Transverse colon (tissue), 4 donors: ENCODE measurements around the gene SYNCRIP. TPM values are rescaled to one million over a fixed set of nuclear protein-coding genes. Genes with fewer than 3 reads are reported as not detected.
"Not testable (repeated sequence)": the region's sequence is repeated elsewhere in the genome, so short reads cannot be mapped to it uniquely, and the experiment has no call there.

Experiments
- DNase-seq: peaks from one replicate; pipeline ENCODE4 v3.0.0-alpha.2; 2019
- H3K27ac ChIP-seq, 4 donors: fragments of 200-600 bp; sonication (generic); 2 replicates each; pipeline ENCODE4 v1.5.1; 2016 to 2018; ENCODE audit warnings: inconsistent platforms in 4 of 4
- H3K27me3 ChIP-seq: fragments of 200-600 bp; sonication (generic); 2 replicates; pipeline ENCODE4 v1.5.1; 2017; ENCODE audit warnings: inconsistent platforms
- H3K36me3 ChIP-seq, 4 donors: fragments of 200-600 bp; sonication (generic); 2 replicates each; pipeline ENCODE4 v1.5.1; 2017 to 2019; ENCODE audit warnings: inconsistent platforms in 4 of 4
- H3K4me1 ChIP-seq, 4 donors: fragments of 200-600 bp; sonication (generic); 2 replicates each; pipeline ENCODE4 v1.5.1; 2017 to 2020; ENCODE audit warnings: inconsistent platforms in 4 of 4
- H3K4me3 ChIP-seq, 4 donors: fragments of 200-600 bp; sonication (generic); 1 replicate in 1 of 4; 2 replicates in 3 of 4; pipeline versions ENCODE4 v1.5.1 to v1.6.1; 2017 to 2019; ENCODE audit warnings: inconsistent platforms in 4 of 4
- H3K9me3 ChIP-seq, 2 donors: fragments of 200-600 bp; sonication (generic); 2 replicates each; pipeline ENCODE4 v1.5.1; 2017 to 2019; ENCODE audit warnings: inconsistent platforms in 2 of 2
- EP300 ChIP-seq: sonication (generic); formaldehyde crosslinking; IDR thresholded peaks from one replicate; pipeline ENCODE4 v1.6.1; 2017; ENCODE audit warnings: antibody characterized with exemption, low read depth
- POLR2A ChIP-seq: fragments of 450-650 bp; IDR thresholded peaks from one replicate; pipeline ENCODE4 v1.6.1; 2016; ENCODE audit warnings: antibody characterized with exemption, mild to moderate bottlenecking, moderate library complexity
- POLR2AphosphoS5 ChIP-seq, 3 donors: sonication (generic); formaldehyde crosslinking; IDR thresholded peaks; one replicate each; pipeline ENCODE4 v1.6.1; 2016; ENCODE audit warnings: antibody characterized with exemption in 3 of 3
- WGBS, 2 donors: methylation state at CpG; one replicate each; pipeline ENCODE4 v1.1.5; 2018; ENCODE audit warnings: low coverage in 1 of 2; 5-methylcytosine and 5-hydroxymethylcytosine counted together
- in situ Hi-C, 4 donors: fragments of 200-750 bp; cut with MboI; loops; one replicate each; pipeline versions ENCODE4 v1.15.0 to v1.15.1; 2017; ENCODE audit warnings: low sequenced_read_pairs in 3 of 4, low pct_ligation_motif_present in 1 of 4, low pct_unique_long_range_greater_than_20kb in 1 of 4
- intact Hi-C: fragments of 100-400 bp; cut with DNase I; formaldehyde crosslinking; loops from one replicate; pipeline ENCODE4 v1.15.1; 2023; ENCODE audit warnings: low total_unique reads
- small RNA-seq, 4 donors: library from RNA; depleted of rRNA; stranded (forward); fragments of <200 nt; gene quantifications; one replicate each; pipeline ENCODE3, GENCODE V24; 2016
- total RNA-seq, 4 donors: library from RNA; depleted of rRNA; stranded (reverse); fragments of >200 nt; gene quantifications; one replicate each; pipeline ENCODE4 v1.1.0, GENCODE V29; 2016

Gene SYNCRIP
- total RNA-seq, 4 donors from 2014 or later = 27.7 to 84.8 (median 41.9) TPM

- TF ChIP-seq EP300 (no peak), POLR2AphosphoS5 (IDR thresholded peaks at IDR 0.05) (no peak), POLR2A (no peak)
- Histone ChIP-seq H3K27ac (no peak overlapping the region), H3K36me3 (peaks cover 0 to 42% (median 5%) of the 10 kb centered on the region in 4 donors), H3K27me3 (no peaks in the 10 kb centered on the region), H3K4me1 (no peaks in the 10 kb centered on the region), H3K9me3 (no peaks in the 10 kb centered on the region), H3K4me3 (no peak overlapping the region)
- WGBS, 2 donors = 48 to 86% methylated on average over 1 of the region's 1 CpG
- intact Hi-C loops = no loop called here
- in situ Hi-C loops = no loop called here
- no peak for DNase-seq
Measured at GRCh38 chr6:85565736-85566135, 77.0 kb downstream of the SYNCRIP start.

GRCh38 chr6:85564223-85564622 lies 78.5 kb downstream of the SYNCRIP start:
- 96 to 100% methylated on average over 1 to 2 of the region's 2 CpGs for WGBS, 2 donors
- H3K27ac ChIP-seq, H3K9me3 ChIP-seq, H3K4me3 ChIP-seq, intact Hi-C loops, H3K4me1 ChIP-seq, in situ Hi-C loops, H3K27me3 ChIP-seq, DNase-seq: not testable (repeated sequence)
- peaks cover 0 to 41% (median 5%) of the 10 kb centered on the region in 4 donors for H3K36me3 ChIP-seq

Small RNA genes within 50 kb of the gene (small RNA-seq; reads per million reads assigned to genes)
- gene SNORD50B = 0 reads per million in 4 donors

Other genes with a start within 250 kb of the SYNCRIP start
- gene NT5E, start 192.8 kb downstream of the SYNCRIP start, total RNA-seq = 10 to 100 TPM; 10.5 to 71.8 (median 31.5) TPM
- gene SNX14, start 49.0 kb downstream of the SYNCRIP start, total RNA-seq = 100 to 1,000 TPM in 3 of 4 donors, 10 to 100 TPM in 1; 27.3 to 134 (median 116) TPM